ENCODE results near the gene METTL24.
"Not testable (repeated sequence)": the region's sequence is repeated elsewhere in the genome, so short reads cannot be mapped to it uniquely, and the experiment has no call there.

METTL24 gene

DNA sequence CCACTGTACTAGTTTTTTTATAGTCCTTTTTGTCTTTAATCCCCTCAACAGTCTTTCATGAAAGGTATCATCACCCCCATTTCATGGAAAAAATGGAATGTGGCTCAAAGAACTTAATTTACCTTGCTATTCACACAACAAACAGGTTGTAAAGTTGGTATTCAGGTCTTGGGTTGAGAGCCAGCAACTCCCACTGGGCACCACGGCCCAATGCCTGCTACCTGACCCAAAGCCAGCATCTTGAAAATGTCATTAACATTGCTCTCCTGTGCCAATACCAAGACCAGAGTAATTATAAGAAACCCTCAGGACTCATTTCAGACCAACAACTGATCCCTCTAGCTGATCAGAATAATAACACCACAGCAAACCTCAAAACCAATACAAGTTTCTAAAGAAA, 75.7 kb downstream of the METTL24 start:
- peak in 1 of 10 donors; percentile 55 for DNase-seq
- intact Hi-C loops (cut with DNase I): loop anchor here (10.0 kb wide), 1 partner anchor 72 kb away; the partner anchor contains the start of gene METTL24

DNA sequence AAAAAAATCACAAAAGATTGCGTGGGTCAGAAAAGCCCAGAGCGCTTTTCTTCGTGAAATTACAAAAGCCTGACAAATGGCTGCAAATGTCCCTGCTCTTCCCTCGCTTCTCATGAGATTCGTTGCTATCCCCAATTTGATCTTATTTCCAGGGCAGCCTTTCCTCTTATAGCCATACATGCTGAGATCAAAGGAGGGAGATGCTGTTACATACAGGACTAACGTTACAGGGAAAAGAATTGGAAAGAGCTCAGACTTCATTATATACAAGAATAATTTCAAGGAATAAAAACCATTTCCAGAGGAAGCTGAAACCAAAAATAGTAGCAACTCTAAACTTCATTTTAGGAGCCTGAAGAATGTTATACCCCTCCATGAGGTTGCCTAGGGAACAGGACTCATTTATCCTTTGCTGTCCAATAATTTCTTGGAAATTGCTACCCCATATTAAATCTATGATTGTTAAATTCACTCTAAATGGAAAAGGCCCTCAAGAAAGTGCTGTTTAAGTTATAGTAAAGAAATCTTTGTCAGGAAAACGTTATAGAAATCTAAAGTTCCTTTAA, 81.0 kb downstream of the METTL24 start:
- intact Hi-C loops (cut with DNase I): no loop called here
- no peak for DNase-seq

DNA sequence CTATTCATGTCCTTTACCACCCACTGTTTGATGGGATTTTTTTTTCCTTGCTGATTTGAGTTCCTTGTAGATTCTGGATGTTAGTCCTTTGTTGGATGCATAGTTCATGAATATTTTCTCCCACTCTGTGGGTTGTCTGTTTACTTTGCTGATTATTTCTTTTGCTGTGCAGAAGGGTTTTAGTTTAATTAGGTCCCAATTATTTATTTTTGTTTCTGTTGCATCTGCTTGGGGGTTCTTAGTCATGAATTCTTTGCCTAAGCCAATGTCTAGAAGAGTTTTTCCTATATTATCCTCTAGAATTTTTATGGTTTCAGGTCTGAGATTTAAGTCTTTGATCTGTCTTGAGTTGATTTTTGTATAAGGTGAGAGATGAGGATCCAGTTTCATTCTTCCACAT, 85.4 kb downstream of the METTL24 start:
- intact Hi-C loops (cut with DNase I); DNase-seq: not testable (repeated sequence)

GRCh38 chr6:110271732-110272022, 86.5 kb downstream of the METTL24 start:
- intact Hi-C loops (cut with DNase I): no loop called here

DNA sequence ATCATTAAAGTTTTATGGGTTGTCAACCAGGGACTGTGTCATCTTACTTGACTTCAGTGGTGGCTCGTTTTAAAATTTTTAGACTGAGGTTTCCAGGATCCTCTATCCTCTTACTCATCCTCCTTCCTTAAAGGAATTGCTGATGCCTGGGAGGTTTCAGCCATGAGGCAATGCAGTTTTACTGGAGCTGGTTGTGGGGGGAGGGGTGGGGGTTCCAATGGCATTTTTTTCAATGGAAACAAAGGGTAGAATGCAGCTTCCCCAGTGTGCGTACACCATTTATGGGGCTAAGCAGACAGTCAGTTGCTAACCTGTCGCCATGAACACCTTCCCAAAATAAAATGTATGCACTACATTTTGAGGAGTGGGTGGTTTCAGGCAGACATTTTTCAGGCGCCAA, 88.0 kb downstream of the METTL24 start:
- no peak for DNase-seq
- intact Hi-C loops (cut with DNase I): no loop called here

More at GRCh38 chr6:110271732-110272022, 86.5 kb downstream of the METTL24 start:
- no peak for DNase-seq

GRCh38 chr6:110269623-110270022, 88.5 kb downstream of the METTL24 start:
- intact Hi-C loops (cut with DNase I): no loop called here
- no peak for DNase-seq

- intact Hi-C loops (cut with DNase I): no loop called here
Observed at GRCh38 chr6:110266996-110267395, 91.2 kb downstream of the METTL24 start.

GRCh38 chr6:110265273-110265672, 92.9 kb downstream of the METTL24 start:
- intact Hi-C loops (cut with DNase I): no loop called here
- no peak for DNase-seq

More at GRCh38 chr6:110266996-110267395, 91.2 kb downstream of the METTL24 start:
- DNase-seq: no peak

GRCh38 chr6:110256366-110256765, 101.8 kb downstream of the METTL24 start:
- intact Hi-C loops (cut with DNase I): no loop called here
- DNase-seq: no peak

- DNase-seq: no peak
- intact Hi-C loops (cut with DNase I): no loop called here
Observed at GRCh38 chr6:110255211-110255750, 102.9 kb downstream of the METTL24 start.

DNA sequence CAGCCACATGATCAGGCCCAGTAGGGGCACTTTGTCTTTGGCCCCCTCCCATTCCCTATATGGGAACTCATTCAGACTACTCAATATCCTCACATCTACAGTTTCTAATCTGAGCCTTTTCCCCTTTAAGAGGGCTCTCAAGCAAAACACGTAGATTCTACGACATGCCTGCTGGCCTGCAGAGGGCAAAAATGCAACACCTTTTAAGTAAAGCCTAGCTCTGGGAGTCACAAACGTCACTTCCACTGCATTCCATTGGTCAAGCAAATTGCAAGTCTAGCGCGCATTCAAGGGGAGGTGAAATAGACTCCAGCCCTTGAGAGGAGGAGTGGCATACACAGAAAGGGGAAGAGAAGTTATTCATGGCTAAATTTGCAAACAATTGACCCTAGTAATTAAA, 107.3 kb downstream of the METTL24 start:
- no peak for DNase-seq
- intact Hi-C loops (cut with DNase I): no loop called here

DNA sequence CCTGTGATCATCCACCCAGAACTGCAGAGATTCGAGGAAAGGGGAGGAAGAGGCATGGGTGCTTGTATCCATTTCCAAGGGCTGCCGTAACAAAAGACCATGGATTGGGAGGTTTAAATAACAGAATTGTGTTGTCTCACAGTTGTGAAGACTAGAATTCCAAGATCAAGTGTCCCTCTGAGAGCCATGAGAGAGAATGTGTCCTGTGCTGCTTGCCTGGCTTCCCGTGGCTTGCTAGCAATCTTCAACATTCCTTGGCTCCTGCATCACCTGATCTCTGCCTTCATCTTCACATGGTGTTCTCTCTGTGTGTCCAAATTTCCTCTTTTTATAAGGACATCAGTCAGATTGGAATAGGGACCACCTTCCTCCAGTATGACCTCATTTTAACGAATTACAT, 108.1 kb downstream of the METTL24 start:
- intact Hi-C loops (cut with DNase I): no loop called here
- DNase-seq: no peak

DNA sequence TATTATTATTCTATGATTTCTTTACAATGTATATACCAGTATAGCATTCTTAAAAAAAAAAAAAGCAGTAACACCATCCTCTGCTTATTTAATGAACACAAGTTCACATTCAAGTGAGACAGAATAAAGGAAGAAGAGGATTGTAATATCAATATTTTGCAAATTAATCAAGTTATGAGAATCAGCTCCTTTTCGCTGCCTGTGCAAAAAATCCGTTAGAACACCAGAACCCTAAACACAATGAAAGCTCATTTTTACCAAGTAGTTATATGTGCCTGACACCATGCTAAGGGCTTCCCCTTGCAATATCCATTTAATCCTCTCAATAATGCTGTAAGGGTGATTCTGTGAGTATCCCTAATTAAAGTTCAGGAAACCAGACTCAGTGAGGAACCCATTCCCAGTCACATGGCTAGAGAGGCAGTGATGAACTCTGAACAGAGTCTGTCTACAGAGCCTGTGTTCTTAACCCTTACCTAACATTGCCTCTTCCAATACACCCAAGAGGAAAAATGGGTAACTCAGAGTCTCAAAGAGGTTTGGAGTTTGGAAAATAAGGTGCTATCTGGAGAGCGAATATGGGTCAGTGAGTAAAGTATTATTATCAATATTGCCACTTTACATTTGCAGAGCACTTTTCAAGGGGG, 111.1 kb downstream of the METTL24 start:
- DNase-seq: no peak
- intact Hi-C loops (cut with DNase I): no loop called here

DNA sequence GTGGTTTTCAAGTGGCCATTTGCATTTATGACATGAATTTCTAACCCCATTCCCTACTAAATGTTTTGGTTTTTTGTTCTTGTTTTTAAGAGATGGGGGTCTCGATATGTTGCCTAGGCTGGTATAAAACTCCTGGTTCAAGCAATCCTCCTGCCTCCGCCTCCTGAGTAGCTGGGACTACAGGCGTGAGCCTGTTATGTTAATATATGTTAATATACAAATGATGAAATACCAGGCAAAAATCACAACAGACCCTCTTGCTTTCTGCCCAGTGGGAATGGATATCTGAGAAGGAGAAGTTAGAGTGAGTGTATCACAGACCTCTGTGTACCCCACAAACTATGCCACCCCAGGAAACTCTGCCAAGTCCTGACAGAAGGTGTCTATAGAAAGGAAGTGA, 111.8 kb downstream of the METTL24 start:
- intact Hi-C loops (cut with DNase I): no loop called here

GRCh38 chr6:110244621-110245020, 113.5 kb downstream of the METTL24 start:
- DNase-seq; intact Hi-C loops (cut with DNase I): not testable (repeated sequence)

More for the DNA sequence above, 111.8 kb downstream of the METTL24 start:
- DNase-seq: no peak

- intact Hi-C loops (cut with DNase I): no loop called here
- no peak for DNase-seq
Observed at GRCh38 chr6:110239526-110240274, 118.4 kb downstream of the METTL24 start.

GRCh38 chr6:110236007-110236406, 122.1 kb downstream of the METTL24 start:
- intact Hi-C loops (cut with DNase I); DNase-seq: not testable (repeated sequence)

DNA sequence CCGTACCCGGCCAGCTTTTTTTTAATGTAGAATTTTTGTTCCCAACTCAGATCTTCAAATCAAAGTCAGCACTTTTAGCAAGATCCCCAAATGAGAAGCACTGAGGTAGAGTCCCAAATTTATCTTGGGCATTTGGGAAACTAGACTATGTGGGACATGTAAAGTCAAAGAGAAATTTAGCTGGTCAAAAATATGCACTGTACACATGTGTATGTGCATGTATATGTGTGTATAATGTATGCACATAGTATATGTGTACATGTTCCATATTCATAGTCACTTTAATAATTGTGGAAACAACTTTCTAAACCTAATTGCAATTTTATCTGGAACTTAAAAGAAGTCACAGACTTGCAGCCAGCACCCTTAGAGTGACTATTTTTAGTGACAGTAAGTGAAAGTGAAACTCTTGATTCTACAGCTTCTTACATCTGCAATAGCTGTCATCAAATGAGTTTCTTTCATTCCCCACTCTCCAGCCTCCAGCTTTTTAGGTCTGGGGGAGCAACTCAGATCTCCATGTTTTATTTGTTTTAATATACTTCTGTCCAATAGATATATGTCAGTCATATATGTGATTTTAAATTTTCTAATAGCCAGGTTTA, 124.3 kb downstream of the METTL24 start:
- intact Hi-C loops (cut with DNase I): no loop called here
- no peak for DNase-seq

DNA sequence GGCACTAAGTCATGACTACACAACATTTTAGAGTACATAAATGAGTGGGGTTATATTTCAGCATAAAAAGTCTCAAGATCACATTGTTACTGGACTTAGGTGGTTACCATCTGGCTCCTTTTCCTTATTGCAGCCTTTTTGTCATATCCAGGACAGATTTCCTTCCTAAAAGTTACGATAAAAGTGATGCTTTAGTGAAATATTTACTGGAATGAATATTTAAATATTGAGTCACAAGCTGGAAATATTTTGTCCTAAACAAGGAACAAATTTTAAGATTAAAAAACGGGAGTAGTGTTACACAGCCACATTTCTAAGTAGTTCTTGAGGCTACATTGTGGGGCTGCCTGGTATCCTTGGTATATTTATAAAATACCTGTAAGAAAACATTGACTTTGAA, 125.7 kb downstream of the METTL24 start:
- intact Hi-C loops (cut with DNase I): no loop called here
- no peak for DNase-seq

DNA sequence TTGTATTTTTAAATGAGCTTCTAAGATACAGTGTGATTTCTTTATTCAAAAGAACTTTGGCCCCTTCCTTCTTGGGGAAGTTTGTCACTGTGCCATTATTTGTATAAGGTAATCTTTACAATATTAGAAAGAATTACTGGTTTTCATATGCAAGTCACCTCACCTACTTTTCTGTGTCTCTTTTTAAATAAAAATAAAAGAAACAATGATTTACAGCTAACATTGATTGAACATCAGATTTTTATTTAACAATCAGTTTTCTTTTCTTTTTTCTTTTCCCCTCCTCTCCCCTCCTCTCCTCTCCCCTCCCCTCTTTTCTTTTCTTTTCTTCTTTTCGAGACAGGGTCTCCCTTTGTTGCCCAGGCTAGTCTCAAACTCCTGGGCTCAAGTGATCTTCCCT, 131.9 kb downstream of the METTL24 start:
- intact Hi-C loops (cut with DNase I): no loop called here

GRCh38 chr6:110221738-110222137, 136.4 kb downstream of the METTL24 start:
- intact Hi-C loops (cut with DNase I): no loop called here

More for the DNA sequence above, 131.9 kb downstream of the METTL24 start:
- no peak for DNase-seq

More at GRCh38 chr6:110221738-110222137, 136.4 kb downstream of the METTL24 start:
- no peak for DNase-seq
